Esophagus muscularis mucosa (tissue), 4 donors: ENCODE measurements around the gene PRSS16. TPM values are rescaled to one million over a fixed set of nuclear protein-coding genes. Genes with fewer than 3 reads are reported as not detected.

Experiments used
- DNase-seq: peaks from one replicate; pipeline ENCODE4 v3.0.0-alpha.2; 2017; ENCODE audit errors: extremely low spot score
- H3K27ac ChIP-seq, 4 donors: fragments of 200-600 bp; sonication (generic); replicated peaks in 1 of 4; 1 replicate in 3 of 4; 2 replicates in 1 of 4; pipeline ENCODE4 v1.5.1; 2016 to 2019; ENCODE audit warnings: mild to moderate bottlenecking in 1 of 4
- H3K27me3 ChIP-seq, 4 donors: fragments of 200-600 bp; sonication (generic); one replicate each; pipeline versions ENCODE4 v1.5.1 to v1.6.0; 2016 to 2019
- H3K36me3 ChIP-seq, 4 donors: fragments of 200-600 bp; sonication (generic); one replicate each; pipeline ENCODE4 v1.5.1; 2016 to 2019
- H3K4me1 ChIP-seq, 4 donors: fragments of 200-600 bp; sonication (generic); one replicate each; pipeline ENCODE4 v1.5.1; 2016 to 2019
- H3K4me3 ChIP-seq, 4 donors: fragments of 200-600 bp; sonication (generic); 1 replicate in 2 of 4; 2 replicates in 2 of 4; pipeline ENCODE4 v1.5.1; 2016 to 2019; ENCODE audit warnings: mild to moderate bottlenecking in 4 of 4, moderate library complexity in 1 of 4
- H3K9me3 ChIP-seq, 4 donors: fragments of 200-600 bp; sonication (generic); 1 replicate in 3 of 4; 2 replicates in 1 of 4; pipeline ENCODE4 v1.5.1; 2016 to 2019
- EP300 ChIP-seq: sonication (generic); formaldehyde crosslinking; IDR thresholded peaks from one replicate; pipeline ENCODE4 v1.6.1; 2017; ENCODE audit warnings: antibody characterized with exemption
- POLR2A ChIP-seq: fragments of 450-650 bp; IDR thresholded peaks from one replicate; pipeline ENCODE4 v1.6.1; 2017; ENCODE audit warnings: antibody characterized with exemption, moderate library complexity, mild to moderate bottlenecking, low read depth
- POLR2AphosphoS5 ChIP-seq, 2 donors: sonication (generic); formaldehyde crosslinking; IDR thresholded peaks; one replicate each; pipeline ENCODE4 v1.6.1; 2017; ENCODE audit warnings: antibody characterized with exemption in 2 of 2
- WGBS: methylation state at CpG from one replicate; pipeline ENCODE4 v1.1.5; 2018; 5-methylcytosine and 5-hydroxymethylcytosine counted together
- intact Hi-C: fragments of 100-400 bp; cut with DNase I; formaldehyde crosslinking; loops from one replicate; pipeline ENCODE4 v1.15.1; 2023
- total RNA-seq, 4 donors: library from RNA; depleted of rRNA; stranded (reverse); fragments of >200 nt; gene quantifications; one replicate each; pipeline versions ENCODE4 v1.1.0 to v1.2.1, GENCODE V29; 2016
- TF ChIP-seq, protein P1 (sequence below), 3 experiments: fragments of 200-600 bp in 2 of 3; fragments of 450-650 bp in 1 of 3; sonication (generic) in 2 of 3; IDR thresholded peaks; one replicate each; pipeline ENCODE4 v1.5.1; 2017 to 2019; ENCODE audit warnings: antibody characterized with exemption in 3 of 3, mild to moderate bottlenecking in 2 of 3, moderate library complexity in 1 of 3

The PRSS16 gene
- total RNA-seq, 4 donors from 2014 or later: not detected

DNA sequence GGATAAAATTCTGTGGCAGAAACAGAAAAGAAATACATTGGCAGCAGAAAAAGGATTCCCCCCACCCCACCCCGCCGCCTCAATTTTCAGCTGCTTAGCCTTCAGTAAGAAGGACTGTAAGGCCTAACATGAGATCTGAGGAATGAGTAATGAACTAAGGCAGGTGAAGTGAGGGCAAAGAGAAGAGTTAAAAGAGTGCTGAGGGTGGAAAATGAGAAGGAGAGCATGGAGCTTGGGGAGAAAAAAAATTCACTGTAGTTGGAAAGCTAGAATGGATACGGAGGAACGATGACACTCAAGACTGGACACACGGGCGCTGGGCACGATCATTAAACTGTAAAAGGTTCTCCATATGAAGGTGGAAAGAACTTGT lies 50.0 kb downstream of the PRSS16 start:
- H3K36me3 ChIP-seq: no peaks in the 10 kb centered on the region
- intact Hi-C loops: no loop called here
- H3K27me3 ChIP-seq: peaks cover 0 to 100% (median 68%) of the 10 kb centered on the region in 4 donors
- TF ChIP-seq EP300: no peak
- TF ChIP-seq, protein P1, sequence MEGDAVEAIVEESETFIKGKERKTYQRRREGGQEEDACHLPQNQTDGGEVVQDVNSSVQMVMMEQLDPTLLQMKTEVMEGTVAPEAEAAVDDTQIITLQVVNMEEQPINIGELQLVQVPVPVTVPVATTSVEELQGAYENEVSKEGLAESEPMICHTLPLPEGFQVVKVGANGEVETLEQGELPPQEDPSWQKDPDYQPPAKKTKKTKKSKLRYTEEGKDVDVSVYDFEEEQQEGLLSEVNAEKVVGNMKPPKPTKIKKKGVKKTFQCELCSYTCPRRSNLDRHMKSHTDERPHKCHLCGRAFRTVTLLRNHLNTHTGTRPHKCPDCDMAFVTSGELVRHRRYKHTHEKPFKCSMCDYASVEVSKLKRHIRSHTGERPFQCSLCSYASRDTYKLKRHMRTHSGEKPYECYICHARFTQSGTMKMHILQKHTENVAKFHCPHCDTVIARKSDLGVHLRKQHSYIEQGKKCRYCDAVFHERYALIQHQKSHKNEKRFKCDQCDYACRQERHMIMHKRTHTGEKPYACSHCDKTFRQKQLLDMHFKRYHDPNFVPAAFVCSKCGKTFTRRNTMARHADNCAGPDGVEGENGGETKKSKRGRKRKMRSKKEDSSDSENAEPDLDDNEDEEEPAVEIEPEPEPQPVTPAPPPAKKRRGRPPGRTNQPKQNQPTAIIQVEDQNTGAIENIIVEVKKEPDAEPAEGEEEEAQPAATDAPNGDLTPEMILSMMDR (IDR thresholded peaks at IDR 0.05): no peak
- TF ChIP-seq POLR2AphosphoS5 (IDR thresholded peaks at IDR 0.05): no peak
- TF ChIP-seq POLR2A: no peak
- no peak overlapping the region for H3K4me3 ChIP-seq
- H3K9me3 ChIP-seq: no peaks in the 10 kb centered on the region
- no peak overlapping the region for H3K27ac ChIP-seq
- WGBS: 10% methylated on average over 7 of the region's 7 CpGs
- peaks cover 0 to 10% (median 1%) of the 10 kb centered on the region in 4 donors for H3K4me1 ChIP-seq
- no peak for DNase-seq

DNA sequence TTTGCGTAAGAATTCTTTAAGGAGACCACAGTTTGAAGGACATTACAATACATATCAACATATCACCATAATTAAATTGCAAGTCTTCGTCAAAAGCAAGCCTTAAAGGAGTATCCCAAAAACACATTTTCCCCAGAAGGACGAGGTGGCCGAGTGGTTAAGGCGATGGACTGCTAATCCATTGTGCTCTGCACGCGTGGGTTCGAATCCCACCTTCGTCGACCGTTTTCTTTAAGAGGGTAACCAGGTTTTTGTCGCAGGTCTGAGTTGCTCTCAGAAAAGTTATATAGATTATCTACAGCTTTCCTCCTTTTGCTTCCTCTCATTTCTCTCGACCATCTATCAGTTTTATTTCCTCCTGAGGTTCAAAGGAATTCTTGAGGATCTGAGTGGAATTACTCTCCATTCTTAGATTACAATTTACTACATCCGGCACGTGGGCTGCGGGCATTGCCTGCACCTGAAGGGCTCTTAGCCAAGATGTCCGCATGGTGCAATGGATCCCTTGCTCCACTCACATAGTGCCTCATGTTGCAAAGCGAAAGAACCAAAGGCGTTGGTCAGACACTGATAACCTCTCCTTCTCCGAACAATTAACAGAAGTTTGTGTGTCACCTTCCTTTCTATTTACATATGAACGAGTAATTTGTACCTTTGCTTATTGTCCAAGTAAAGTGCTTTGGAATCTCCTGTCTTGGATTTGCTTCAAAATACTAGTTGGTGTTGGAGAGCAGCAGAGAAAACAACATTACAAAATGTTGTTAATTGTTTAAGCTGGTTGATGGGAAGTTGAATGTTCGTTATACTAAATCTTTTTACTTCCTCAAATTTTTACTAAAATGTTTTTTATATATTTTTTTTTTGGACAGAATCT lies 50.6 kb downstream of the PRSS16 start:
- no peak overlapping the region for H3K4me3 ChIP-seq
- H3K4me1 ChIP-seq: peaks cover 0 to 10% (median 1%) of the 10 kb centered on the region in 4 donors
- peaks cover 0 to 100% (median 65%) of the 10 kb centered on the region in 4 donors for H3K27me3 ChIP-seq
- H3K27ac ChIP-seq: no peak overlapping the region
- H3K9me3 ChIP-seq: peaks cover 0 to 3% (median 0%) of the 10 kb centered on the region in 4 donors
- H3K36me3 ChIP-seq: no peaks in the 10 kb centered on the region
- intact Hi-C loops: no loop called here
- no peak for DNase-seq
- WGBS: 23% methylated on average over 22 of the region's 22 CpGs
- TF ChIP-seq POLR2A: no peak
- TF ChIP-seq POLR2AphosphoS5 (IDR thresholded peaks at IDR 0.05): no peak

DNA sequence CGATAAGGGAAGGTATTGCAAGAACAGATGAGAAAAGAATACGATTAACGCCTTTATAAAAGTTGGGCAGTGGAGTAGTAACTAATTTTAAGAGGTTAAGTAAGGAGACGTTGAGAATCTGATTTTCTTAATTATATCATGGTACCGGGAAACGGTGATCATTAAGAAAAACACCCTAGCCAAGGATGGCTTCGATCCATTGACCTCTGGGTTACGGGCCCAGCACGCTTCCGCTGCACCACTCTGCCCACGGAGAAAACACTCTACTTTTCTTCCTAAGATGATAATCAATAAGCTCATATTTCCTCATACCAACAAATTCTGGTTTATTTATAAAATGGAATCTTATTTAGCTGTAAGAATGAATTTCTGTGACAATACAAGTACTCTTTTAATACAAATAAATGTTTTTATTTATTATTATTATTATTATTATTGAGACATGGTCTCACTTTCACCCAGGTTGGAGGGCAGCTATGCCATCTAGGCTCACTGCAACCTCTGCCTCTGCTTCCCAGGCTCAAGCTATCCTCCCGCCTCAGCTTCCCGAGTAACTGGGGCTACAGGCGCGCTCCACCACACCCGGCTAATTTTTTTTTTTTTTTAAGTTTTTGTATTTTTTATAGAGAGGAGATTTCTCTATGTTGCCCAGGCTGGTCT lies 56.2 kb downstream of the PRSS16 start:
- DNase-seq: no peak
- no peaks in the 10 kb centered on the region for H3K4me1 ChIP-seq
- 35% methylated on average over 16 of the region's 16 CpGs for WGBS
- H3K36me3 ChIP-seq: no peaks in the 10 kb centered on the region
- intact Hi-C loops: no loop called here
- H3K9me3 ChIP-seq: peaks cover 0 to 9% (median 4%) of the 10 kb centered on the region in 4 donors
- TF ChIP-seq POLR2AphosphoS5 (IDR thresholded peaks at IDR 0.05): no peak
- no peak for TF ChIP-seq EP300
- no peak for TF ChIP-seq POLR2A
- TF ChIP-seq, protein P1 (IDR thresholded peaks at IDR 0.05): no peak
- H3K27me3 ChIP-seq: peaks cover 0 to 98% (median 22%) of the 10 kb centered on the region in 4 donors
- no peak overlapping the region for H3K4me3 ChIP-seq
- no peak overlapping the region for H3K27ac ChIP-seq

Other genes starting within 250 kb of the PRSS16 start
- gene POM121L2, start 64.6 kb downstream of the PRSS16 start, total RNA-seq: not detected
- gene ZNF391, start 141.1 kb downstream of the PRSS16 start, total RNA-seq: 1 to 10 TPM; 2.1 to 3.4 (median 2.5) TPM
- 1 to 10 TPM; 3.0 to 6.7 (median 5.9) TPM for gene ZNF184, start 225.4 kb downstream of the PRSS16 start, total RNA-seq